Left cardiac atrium (tissue), 4 donors: ENCODE measurements around the gene POLR2L. TPM values are rescaled to one million over a fixed set of nuclear protein-coding genes. Genes with fewer than 3 reads are reported as not detected.

ENCODE experiments used
- ATAC-seq, 2 donors: fragments of 200-7000 bp; cut with Tn5 transposase; one replicate each; pipeline ENCODE4 v1.9.1; 2020; ENCODE audit warnings: mild to moderate bottlenecking in 2 of 2, moderate library complexity in 2 of 2
- DNase-seq: peaks from one replicate; pipeline ENCODE4 v3.0.0-alpha.2; 2020
- intact Hi-C, 2 donors: fragments of 100-400 bp; cut with DNase I; formaldehyde crosslinking; loops; one replicate each; pipeline versions ENCODE4 v1.14.1 to v1.15.1; 2022 to 2023
- total RNA-seq, 2 donors: library from RNA; stranded (reverse); fragmentation: NEBNext Ultra II Directional; extraction: Animal tissue kit (Norgen Biotek cat#: 25700); gene quantifications; one replicate each; pipeline ENCODE4 v1.2.1, GENCODE V29; 2021
- donor health status: DM: no; HTN: yes; CAD: no.
- donor health status: DM: no; HTN: yes; CAD: no; lungs with severe emphysema.
- donor health status: DM: yes; HTN: yes; CAD: no.
- donor health status: Dilated cardiomyopathy.

The POLR2L gene
- total RNA-seq, 2 donors from 2014 or later, result 163 to 202 TPM

- DNase-seq (peak; percentile 92), ATAC-seq (peak; percentile 50 to 56)
- intact Hi-C loops, result loop anchor here in 1 of 2 donors (5.0 kb wide), 1 partner anchor 207 kb away; no protein-coding TSS in a partner anchor
These were observed 2.6 kb upstream of the POLR2L start for GRCh38 chr11:844693-845644.

GRCh38 chr11:843818-844692 is 1.7 kb upstream of the POLR2L start:
- DNase-seq (peak; percentile 96), ATAC-seq (peak; percentile 47 to 52)
- intact Hi-C loops, result no loop called here

DNA sequence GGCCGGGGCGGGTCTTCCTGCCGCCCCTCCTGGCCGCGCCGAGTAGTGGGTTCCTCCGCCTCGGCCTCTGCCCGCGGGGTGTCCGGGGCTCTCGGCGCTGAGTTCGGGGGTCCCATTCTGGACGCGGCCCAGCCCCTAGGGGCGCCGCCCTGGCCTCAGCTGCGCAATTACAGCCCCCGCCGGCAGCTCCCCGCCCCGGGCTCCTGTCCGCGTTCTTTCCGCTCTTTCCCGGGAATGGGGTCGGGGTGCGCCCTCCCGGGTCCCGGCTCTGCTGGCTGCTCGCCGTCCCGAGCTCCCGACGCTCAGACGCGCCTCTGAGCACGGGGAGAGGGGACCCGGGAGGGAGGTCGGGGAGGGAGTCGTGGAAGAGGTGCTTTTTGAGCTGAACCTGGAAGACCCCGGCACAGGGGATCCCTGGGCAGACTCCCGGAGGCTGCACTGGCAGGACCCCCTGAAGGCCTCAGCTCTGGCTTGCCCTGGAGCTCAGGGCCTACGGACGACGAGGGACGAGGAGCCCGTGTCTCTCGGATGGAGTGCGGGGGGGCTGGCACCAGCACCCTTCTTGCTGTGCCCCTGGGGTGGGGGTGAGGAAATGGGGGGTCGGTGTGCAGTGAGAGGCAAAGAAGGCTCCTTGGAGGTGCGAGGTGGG is 881 bp upstream of the POLR2L start:
- intact Hi-C loops, result no loop called here
- DNase-seq (no peak), ATAC-seq (peak; percentile 0)

DNA sequence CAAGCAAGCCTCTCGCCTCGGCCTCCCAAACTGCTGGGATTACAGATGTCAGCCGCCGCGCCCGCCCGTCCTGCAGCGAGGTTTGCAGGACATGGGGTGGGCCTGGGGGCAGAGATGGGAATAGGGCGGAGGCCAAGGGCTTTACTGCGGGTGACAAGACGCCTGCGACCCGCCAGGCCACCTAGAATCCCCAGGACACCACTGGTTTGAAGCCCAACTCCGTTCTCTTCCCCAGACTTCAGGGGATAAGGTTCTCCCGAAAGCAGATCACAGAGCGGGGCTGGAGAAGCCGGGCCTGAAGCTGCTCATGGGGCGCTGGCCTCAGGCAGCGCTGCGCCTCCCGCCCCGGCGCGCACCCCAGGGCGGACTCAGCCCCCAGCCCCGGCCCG is 354 bp downstream of the POLR2L start:
- intact Hi-C loops, result no loop called here
- DNase-seq, result no peak
- ATAC-seq, result peak; percentile 1 to 2

GRCh38 chr11:839875-840617 is 2.3 kb downstream of the POLR2L start:
- ATAC-seq, result no peak
- DNase-seq, result no peak
- intact Hi-C loops, result no loop called here

DNA sequence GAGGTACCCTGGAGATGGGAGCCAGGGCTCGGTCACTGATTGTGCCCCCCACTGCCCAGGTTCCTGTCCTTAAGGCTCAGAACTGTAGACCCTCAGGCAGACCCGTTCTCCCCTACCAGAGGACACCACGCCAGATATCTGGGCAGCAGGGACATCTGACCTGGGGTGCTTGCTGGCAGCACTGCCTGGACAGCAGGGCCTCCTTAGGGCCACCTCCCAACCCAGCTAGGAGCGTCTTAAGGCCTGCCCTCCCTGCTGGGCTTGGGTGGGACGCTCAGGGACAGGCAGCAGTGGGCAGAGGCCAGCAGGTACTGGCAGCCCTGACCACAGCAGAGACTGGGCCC is 3.1 kb downstream of the POLR2L start:
- DNase-seq (no peak), ATAC-seq (no peak)
- intact Hi-C loops, result no loop called here

- ATAC-seq (no peak), DNase-seq (no peak)
- intact Hi-C loops, result no loop called here
These were observed 3.7 kb downstream of the POLR2L start for GRCh38 chr11:838441-839279.

DNA sequence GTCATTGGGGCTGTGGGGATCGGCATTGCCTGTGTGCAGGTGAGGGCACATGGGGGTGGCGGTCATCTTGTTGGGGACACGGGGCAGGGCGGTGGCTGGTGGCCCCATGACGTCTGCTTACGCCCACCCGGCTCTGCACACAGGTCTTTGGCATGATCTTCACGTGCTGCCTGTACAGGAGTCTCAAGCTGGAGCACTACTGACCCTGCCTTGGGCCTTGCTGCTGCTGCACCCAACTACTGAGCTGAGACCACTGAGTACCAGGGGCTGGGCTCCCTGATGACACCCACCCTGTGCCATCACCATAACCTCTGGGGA is 4.4 kb downstream of the POLR2L start:
- intact Hi-C loops, result no loop called here
- DNase-seq, result no peak
- ATAC-seq, result no peak

GRCh38 chr11:837189-837989 is 4.9 kb downstream of the POLR2L start:
- no peak for ATAC-seq
- intact Hi-C loops, result no loop called here
- DNase-seq, result no peak

DNA sequence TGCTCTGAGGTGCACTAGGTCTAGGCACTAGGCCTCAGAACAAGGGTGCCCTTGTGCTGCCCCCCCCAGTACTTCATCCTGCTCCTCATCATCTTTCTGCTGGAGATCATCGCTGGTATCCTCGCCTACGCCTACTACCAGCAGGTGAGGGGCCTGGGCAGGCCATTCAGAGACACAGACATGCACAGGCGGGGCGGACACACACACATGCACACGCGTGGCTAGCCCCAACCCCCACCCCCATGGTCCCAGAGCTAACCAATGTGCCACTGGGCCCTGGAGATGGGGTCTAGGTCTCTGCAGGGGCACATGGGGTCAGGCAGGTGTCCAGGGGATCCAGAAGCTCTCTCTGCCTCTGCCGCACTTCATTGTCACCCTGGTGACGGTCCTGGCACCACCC is 5.6 kb downstream of the POLR2L start:
- DNase-seq (no peak), ATAC-seq (no peak)
- intact Hi-C loops, result no loop called here

- intact Hi-C loops, result no loop called here
- no peak for DNase-seq
- no peak for ATAC-seq
These were observed 6.1 kb downstream of the POLR2L start for GRCh38 chr11:836274-836673.

GRCh38 chr11:834371-835316 is 7.7 kb downstream of the POLR2L start:
- DNase-seq, result peak; percentile 86
- ATAC-seq, result peak; percentile 43 to 62
- intact Hi-C loops, result no loop called here

- intact Hi-C loops, result no loop called here
- DNase-seq (no peak), ATAC-seq (no peak)
These were observed 8.4 kb downstream of the POLR2L start for GRCh38 chr11:833849-834311.

GRCh38 chr11:833114-833791 is 9.1 kb downstream of the POLR2L start:
- ATAC-seq, result peak; percentile 5 to 36
- intact Hi-C loops, result no loop called here
- DNase-seq, result peak; percentile 77

GRCh38 chr11:832529-833113 is 9.7 kb downstream of the POLR2L start, which contains the start of gene CD151:
Gene CD151, plus strand, starts transcription at chr11:832952. Its CDS starts 3,118 bp downstream, at chr11:836070.
- intact Hi-C loops, result no loop called here
- DNase-seq (no peak), ATAC-seq (peak; percentile 12 to 60)
